ENCODE results near the gene SPRTN.

SPRTN gene

DNA sequence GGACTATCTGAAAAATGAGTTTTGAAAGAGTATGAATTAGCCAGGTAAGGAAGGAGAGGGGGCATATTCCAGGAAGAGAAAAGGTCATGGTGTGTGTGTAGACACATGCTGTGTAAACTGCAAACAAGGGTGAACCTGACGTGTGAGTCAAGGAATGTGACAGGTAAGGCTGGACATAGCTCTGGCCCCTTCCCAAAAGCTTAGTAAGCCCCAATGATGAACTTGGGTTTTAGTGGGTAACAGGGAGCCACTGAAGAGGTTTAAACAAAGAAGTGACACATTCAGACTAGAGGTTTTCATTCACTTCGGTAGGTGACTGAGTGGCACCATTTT is 47.3 kb downstream of the SPRTN start:
- H3K4me3 ChIP-seq (ENCODE audit: low read depth, low read length), result no peak overlapping the region
- no peak for DNase-seq (ENCODE audit: low read depth, low spot score)
- ChIA-PET CTCF (interaction anchor here (0.8 to 1.2 kb wide), 2 partner anchors 11 to 28 kb away, joined by 3 read pairs; no protein-coding TSS in a partner anchor), POLR2A (no interaction called here)
- TF ChIP-seq, protein P1, sequence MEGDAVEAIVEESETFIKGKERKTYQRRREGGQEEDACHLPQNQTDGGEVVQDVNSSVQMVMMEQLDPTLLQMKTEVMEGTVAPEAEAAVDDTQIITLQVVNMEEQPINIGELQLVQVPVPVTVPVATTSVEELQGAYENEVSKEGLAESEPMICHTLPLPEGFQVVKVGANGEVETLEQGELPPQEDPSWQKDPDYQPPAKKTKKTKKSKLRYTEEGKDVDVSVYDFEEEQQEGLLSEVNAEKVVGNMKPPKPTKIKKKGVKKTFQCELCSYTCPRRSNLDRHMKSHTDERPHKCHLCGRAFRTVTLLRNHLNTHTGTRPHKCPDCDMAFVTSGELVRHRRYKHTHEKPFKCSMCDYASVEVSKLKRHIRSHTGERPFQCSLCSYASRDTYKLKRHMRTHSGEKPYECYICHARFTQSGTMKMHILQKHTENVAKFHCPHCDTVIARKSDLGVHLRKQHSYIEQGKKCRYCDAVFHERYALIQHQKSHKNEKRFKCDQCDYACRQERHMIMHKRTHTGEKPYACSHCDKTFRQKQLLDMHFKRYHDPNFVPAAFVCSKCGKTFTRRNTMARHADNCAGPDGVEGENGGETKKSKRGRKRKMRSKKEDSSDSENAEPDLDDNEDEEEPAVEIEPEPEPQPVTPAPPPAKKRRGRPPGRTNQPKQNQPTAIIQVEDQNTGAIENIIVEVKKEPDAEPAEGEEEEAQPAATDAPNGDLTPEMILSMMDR (IDR thresholded peaks at IDR 0.05; ENCODE audit: insufficient read depth, low read length, missing control alignments), result no peak

- no peak overlapping the region for H3K4me3 ChIP-seq (ENCODE audit: low read depth, low read length)
- TF ChIP-seq, protein P1 (IDR thresholded peaks at IDR 0.05; ENCODE audit: insufficient read depth, low read length, missing control alignments), result no peak
- ChIA-PET POLR2A (no interaction called here), CTCF (interaction anchor here (0.9 to 1.2 kb wide), 2 partner anchors 12 to 29 kb away, joined by 3 read pairs; no protein-coding TSS in a partner anchor)
- no peak for DNase-seq (ENCODE audit: low read depth, low spot score)
Measured at GRCh38 chr1:231386466-231386865, 48.4 kb downstream of the SPRTN start.

GRCh38 chr1:231387770-231388669 is 49.9 kb downstream of the SPRTN start:
- CTCF ChIA-PET, result no interaction called here
- no peak for DNase-seq (ENCODE audit: low read depth, low spot score)
- no peak overlapping the region for H3K4me3 ChIP-seq (ENCODE audit: low read depth, low read length)
- POLR2A ChIA-PET, result no interaction called here
- TF ChIP-seq, protein P1 (IDR thresholded peaks at IDR 0.05; ENCODE audit: insufficient read depth, low read length, missing control alignments), result no peak

- no peak for DNase-seq (ENCODE audit: low read depth, low spot score)
- no peak overlapping the region for H3K4me3 ChIP-seq (ENCODE audit: low read depth, low read length)
- TF ChIP-seq, protein P1 (IDR thresholded peaks at IDR 0.05; ENCODE audit: insufficient read depth, low read length, missing control alignments), result no peak
- ChIA-PET CTCF (no interaction called here), POLR2A (no interaction called here)
Measured at GRCh38 chr1:231390071-231390470, 52.0 kb downstream of the SPRTN start.

DNA sequence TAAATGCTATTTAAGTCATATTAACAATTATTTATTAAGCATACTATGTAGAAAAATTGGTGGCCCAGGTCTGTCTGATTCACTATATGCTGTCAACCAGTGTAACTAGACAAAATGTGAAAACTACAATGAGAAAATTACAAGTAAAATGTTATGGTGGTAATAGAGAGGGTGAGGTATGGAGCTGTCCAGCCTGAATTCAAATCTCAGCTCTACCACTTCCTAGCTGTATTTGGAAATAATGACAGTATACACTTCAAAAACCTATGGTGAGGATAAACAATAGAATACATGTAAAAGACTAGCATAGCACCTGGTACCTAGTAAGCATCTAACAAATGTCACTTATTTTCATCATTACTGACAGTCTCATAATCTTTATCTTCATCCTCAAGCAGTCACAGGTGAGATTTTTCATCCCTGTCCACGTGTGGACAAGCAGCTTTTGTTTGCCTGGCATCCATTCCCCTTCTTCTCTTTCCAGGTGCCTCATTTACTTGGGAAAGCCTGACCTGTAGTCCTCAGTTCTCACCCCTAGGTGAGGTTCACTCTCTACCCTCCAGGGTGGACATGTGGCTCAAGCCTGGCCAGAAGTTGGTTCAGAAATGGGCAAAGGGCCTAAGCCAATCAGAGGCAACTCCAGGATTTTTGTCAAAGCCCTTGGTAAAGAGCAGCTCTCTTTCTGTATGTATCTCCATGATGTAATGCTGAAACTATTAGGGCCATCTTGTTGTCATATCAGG is 54.5 kb downstream of the SPRTN start:
- ChIA-PET POLR2A (no interaction called here), CTCF (interaction anchor here (1.3 kb wide), 1 partner anchor 10 kb away, joined by 4 read pairs; no protein-coding TSS in a partner anchor)
- DNase-seq (ENCODE audit: low read depth, low spot score), result no peak
- TF ChIP-seq, protein P1 (IDR thresholded peaks at IDR 0.05; ENCODE audit: insufficient read depth, low read length, missing control alignments), result no peak
- no peak overlapping the region for H3K4me3 ChIP-seq (ENCODE audit: low read depth, low read length)

- POLR2A ChIA-PET, result no interaction called here
- DNase-seq (ENCODE audit: low read depth, low spot score), result no peak
- CTCF ChIA-PET, result interaction anchor here (1.3 kb wide), 1 partner anchor 11 kb away, joined by 4 read pairs; no protein-coding TSS in a partner anchor
- H3K4me3 ChIP-seq (ENCODE audit: low read depth, low read length), result no peak overlapping the region
- TF ChIP-seq, protein P1 (IDR thresholded peaks at IDR 0.05; ENCODE audit: insufficient read depth, low read length, missing control alignments), result no peak
Measured at GRCh38 chr1:231393668-231394067, 55.6 kb downstream of the SPRTN start.

All from AG04449 (cell line).